Erythroblast (primary cell): ENCODE data around the gene BTBD8.

Source experiments
- GATA1 ChIP-seq: IDR thresholded peaks from 2 replicates; pipeline ENCODE4 v1.6.1; 2011; ENCODE audit warnings: low read depth, mild to moderate bottlenecking, control low read depth, low read length, moderate library complexity
- POLR2A ChIP-seq: IDR thresholded peaks from 2 replicates; pipeline ENCODE4 v1.6.1; 2011; ENCODE audit warnings: mild to moderate bottlenecking, low read length

- TF ChIP-seq POLR2A, result no peak
- no peak for TF ChIP-seq GATA1
These were observed 7.4 kb downstream of the BTBD8 start for GRCh38 chr1:92087542-92087941.
